CD4-positive, alpha-beta T cell treated with Interleukin-15 for 1 hour (primary cell): ENCODE data around the gene ANGEL2.
"Not testable (repeated sequence)": the region's sequence is repeated elsewhere in the genome, so short reads cannot be mapped to it uniquely, and the experiment has no call there.

ENCODE experiments used
- DNase-seq: peaks from one replicate; pipeline ENCODE4 v3.0.0-alpha.2; 2020

ANGEL2 gene

DNA sequence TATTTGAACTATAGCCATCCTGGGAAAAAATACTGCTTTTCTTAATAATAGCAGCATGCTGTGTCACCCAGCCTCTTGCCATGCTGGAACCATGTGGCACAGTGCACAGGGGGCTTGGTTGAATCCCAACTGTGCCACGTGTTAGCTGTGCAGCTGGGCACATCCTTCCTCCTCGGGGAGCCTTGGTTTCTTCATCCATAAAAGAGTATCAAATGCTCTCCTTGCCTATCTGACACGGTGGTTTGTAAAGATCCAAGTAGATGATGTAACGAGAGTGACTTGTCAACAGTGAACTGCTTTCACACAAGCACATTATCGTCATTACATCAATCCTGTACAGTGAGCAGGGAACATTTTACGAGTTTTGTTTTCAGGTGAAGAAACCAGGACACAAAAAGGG, 41.0 kb downstream of the ANGEL2 start:
- no peak for DNase-seq

DNA sequence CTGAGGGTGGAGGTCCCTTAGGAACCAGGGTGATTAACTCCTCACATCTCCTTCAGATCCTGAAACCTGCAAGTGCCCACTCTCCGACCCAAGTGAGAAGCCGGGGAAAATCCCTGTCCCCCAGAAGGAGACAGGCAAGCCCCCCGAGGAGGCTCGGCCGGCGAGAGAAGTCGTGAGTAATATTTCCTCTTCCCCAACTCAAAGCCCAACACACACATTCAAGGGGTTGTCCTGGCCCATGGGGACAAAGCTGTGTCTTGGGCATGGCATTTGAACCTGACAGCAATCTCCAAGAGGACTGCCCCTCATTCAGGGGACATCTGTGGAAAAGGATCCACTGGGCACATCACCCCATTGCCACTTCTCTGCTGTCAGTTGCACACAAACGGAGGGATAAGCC, 41.8 kb downstream of the ANGEL2 start:
- DNase-seq, result no peak

DNA sequence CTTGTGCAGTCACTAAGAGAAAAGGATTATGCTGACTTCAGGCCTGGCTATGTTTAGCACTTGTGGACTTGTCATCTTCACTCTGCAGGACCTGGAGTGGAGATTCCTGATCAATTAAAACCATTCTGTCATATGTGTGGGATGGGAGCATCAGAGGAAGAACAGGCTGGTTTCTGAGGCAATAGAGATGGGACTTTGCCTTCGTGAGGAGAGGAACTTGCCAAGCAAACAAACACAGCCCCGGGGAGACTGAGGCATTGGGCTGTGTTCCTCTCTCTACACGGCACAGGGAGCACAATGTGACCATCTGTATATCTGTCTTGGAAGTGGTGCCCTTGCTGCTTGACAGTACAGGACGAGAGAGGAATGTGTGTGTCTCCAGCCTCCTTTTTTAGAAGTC, 42.2 kb downstream of the ANGEL2 start:
- no peak for DNase-seq

DNA sequence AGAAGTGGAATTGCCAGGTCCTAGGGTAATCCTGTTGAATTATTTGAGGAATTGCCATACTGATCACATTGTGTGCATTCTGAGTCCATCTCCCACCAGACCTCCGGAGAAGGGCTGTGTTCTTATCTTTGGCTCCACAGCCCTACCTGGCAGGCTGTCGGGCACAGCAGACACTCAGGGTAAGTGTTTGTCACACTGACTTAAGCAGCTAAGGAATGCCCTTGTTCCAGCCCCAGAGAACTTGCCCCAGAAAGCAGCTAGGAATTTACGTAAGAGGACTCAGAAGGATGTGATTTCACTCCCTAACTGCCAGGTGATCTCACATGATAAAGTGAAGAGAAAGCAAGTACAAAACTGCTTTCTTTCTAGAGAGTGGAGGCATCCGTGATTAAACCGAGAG, 44.4 kb downstream of the ANGEL2 start:
- DNase-seq, result no peak

DNA sequence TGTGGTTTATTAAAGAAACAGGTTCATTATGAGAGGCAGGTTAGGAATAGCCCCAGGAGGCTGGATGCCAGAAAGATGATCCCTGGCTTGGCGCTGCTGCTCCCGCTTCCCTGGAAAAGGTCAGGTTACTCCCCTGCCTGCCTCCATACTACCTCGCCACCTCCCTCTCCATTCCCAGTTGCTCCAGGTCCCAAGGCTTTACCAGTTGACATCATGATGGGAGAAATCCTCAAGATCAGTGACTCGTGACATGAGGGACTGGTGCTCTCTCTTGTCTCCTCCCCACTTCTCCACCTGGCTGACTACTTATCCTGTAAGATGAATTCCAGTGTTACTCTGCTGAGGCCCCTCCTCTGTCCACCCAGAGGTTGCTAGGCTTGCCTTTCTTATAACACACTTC, 45.6 kb downstream of the ANGEL2 start:
- no peak for DNase-seq

DNA sequence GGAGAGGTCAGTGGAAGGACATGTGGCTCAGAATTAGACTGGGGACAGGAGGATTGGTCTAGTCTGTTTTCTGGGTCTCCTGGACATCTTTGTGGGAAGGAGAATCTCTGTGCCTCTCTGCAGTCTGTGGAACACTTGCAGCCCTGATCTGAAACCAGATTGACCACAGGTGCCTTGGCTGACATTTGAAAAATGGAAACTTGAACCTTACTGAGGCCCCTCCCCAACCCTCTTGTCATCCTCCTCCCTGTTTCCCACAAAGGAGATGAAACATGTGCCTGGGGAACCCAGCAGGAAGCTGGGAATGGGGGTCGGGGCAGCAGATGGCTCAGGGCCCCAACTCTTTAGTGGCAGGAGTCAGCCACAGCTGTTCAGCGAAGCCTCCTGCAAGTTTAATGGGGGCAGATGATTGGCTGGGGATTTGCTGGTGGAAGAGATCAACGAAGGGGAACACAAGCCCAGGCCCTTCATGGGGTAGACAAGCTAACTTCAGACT, 47.3 kb downstream of the ANGEL2 start:
- DNase-seq, result no peak

DNA sequence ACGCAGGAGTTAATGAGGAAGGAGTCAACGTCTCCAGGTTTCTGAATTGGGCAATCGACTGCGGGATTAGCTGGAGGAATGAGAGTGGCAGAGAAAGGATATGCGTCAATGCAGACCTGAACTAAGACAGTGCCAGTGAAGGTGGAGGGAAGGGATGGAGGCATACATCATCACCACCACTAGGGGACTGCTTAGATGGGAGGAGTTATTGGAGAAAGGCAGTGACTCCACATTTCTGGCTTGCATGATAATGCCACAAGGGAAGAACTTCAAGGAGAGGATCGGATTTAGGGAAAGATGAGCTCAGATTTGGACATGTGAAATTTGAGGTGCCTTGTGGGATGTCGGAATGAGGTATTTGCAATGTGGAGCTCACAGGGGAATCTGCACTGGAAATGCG, 47.9 kb downstream of the ANGEL2 start:
- DNase-seq, result no peak

DNA sequence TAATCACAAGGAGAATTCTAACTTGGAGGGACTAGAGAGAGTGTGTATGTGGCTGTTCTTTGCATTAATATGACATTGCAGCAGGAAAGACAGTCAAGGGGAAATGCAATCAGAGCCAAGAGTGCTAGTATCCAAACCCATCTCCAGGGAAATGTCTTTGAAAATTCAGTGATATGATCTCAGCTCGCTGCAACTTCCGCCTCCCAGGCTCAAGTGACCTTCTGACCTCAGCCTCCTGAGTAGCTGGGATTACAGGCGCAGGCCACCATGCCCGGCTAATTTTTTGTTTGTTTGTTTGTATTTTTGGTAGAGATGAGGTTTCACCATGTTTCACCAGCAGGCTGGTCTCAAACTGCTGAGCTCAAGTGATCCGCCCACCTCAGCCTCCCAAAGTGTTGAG, 49.1 kb downstream of the ANGEL2 start:
- no peak for DNase-seq

DNA sequence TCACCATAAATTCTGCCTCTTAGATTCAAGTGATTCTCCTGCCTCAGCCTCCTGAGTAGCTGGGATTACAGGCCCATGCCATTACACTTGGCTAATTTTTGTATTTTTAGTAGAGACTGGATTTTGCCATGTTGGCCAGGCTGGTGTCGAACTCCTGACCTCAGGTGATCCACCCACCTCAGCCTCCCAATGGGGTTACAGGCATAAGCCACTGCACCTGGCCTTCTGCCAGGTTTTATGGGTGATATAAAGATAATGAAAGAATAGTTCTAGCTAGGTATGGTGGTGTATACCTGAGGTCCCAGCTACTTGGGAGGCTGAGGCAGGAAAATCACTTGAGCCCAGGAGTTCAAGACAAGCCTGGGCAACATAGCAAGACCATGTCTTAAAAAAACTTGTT, 50.7 kb downstream of the ANGEL2 start:
- not testable (repeated sequence) for DNase-seq

DNA sequence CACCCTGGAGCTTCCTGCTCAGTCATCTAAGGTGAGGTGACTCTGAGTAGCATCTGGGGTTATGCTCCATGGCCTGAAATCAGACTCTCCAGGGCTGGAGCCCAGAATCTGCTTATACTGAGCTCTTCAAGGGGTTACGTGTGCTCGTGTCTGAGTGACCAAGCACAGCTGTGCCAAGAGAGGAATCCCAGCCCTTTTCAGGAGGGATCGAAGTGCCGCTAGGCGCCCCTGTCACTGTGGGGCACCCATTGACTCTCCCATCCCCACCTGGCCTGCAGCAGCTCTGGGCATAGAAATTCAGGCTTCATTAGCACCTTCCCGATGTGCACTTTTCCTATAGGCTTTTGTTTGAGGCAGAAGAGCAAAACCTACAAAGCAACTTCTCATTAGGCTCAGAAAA, 51.6 kb downstream of the ANGEL2 start:
- no peak for DNase-seq

DNA sequence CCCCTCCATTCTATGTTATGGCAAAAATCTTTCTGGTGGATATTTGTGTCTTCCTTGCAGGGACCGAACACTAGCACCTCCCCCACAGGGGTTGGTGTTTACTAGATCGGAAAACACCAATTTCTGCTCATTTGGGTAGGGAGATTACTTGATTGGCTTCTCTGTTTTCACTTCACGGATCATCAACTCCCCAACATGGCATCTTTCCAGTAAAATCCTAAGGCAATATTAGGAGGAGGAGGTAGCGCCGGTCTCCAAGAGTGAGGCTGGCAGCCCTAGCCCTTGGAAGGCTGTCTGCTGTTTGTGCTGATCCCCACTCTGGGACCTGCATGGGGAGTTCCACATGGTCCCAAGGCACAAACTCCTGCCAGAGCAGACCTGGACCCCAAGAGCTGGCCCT, 53.2 kb downstream of the ANGEL2 start:
- DNase-seq, result no peak

DNA sequence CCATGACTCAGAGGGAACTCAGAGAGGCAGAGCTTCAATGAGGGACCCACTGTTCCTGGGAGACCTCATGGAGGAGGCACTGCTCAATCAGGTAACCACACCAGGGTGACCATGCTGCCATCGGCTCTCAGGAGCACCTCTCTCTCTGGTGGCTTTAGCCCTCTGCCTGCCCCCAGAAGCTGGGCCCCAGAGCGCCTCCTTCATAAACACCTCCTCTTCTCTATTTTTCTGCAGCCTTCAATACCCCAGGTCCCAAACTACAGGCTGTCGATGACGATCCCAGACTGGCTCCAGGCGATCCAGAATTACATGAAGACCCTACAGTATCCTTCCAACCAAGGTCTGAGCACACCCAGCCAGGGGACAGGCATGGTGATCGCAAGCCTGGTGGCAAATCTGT, 54.7 kb downstream of the ANGEL2 start:
- no peak for DNase-seq

DNA sequence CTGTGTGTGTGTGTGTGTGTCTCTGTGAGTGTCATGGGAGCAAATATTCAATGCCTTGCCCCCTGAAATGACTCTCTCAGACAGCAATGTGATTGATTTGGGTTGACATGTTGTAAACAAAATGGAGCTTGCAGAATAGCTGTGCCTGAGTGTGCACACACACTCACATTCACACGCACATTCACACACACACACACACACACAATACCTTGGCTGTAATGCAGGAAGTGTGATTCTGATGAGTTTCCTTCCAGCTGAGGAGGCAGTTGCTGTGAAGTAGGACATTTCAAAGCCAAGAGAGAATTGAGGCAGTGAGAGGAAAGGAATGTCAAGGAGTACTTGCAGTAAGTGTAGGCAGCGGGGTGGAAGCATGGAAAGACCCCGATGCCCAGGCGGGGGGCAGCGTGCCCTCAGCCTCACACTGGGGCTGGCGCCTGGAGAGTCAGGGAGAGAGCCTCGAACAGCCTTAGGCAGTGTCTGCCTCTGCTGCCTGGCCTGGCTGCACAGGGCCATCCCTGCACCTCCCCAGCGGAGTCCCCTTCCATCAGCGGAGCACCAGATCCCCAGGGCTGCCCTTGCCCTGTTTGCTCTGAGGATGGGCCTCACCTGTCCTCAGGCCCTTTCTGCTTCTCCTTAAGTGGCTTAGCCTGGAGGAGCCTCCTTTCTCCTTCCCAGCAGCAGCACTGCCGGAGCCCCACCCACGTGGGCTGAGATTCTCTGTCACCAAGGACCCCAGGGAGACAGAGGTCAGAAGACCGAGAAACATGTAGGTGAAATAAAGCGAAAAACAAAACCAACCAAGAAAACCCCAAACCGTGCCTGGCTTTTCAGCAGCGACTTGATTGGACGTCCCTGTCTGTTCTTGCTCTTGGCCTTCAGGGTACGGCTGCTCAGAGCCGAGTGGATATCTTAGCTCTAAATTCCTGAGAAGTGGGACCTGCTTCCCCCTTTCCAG, 56.1 kb downstream of the ANGEL2 start:
- no peak for DNase-seq

DNA sequence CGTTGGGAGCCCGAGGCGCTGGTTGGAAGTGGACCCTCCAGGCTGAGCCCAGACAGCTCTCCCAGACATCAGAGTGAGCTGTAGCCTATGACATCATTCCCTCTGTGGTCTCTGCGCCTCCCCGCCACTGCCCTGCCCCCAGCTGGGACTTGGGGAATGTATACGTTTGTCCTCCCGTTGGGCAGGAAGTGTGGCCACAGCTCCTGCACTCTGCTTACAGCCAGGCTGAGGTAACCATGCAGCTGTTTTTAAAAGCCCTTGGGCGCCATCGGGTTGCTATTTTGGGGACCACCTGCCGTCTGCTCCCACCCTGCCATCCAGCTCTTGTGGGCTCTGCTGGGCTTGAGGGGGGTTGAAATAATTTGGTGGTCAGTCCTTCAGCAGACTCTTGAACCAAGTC, 57.5 kb downstream of the ANGEL2 start:
- no peak for DNase-seq

DNA sequence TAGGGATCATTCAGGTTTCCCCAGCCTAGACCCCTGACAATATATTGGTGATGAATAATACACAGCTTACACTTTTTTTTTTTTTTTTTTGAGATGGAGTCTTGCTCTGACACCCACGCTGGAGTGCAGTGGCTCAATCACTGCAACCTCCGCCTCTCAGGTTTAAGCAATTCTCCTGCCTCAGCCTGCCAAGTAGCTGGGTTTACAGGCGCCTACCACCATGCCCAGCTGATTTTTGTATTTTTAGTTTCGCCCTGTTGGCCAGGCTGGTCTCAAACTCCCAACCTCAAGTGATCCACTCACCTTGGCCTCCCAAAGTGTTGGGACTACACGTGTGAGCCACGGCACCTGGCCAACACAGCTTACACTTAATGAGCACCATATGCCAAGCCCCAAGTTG, 58.1 kb downstream of the ANGEL2 start:
- no peak for DNase-seq

DNA sequence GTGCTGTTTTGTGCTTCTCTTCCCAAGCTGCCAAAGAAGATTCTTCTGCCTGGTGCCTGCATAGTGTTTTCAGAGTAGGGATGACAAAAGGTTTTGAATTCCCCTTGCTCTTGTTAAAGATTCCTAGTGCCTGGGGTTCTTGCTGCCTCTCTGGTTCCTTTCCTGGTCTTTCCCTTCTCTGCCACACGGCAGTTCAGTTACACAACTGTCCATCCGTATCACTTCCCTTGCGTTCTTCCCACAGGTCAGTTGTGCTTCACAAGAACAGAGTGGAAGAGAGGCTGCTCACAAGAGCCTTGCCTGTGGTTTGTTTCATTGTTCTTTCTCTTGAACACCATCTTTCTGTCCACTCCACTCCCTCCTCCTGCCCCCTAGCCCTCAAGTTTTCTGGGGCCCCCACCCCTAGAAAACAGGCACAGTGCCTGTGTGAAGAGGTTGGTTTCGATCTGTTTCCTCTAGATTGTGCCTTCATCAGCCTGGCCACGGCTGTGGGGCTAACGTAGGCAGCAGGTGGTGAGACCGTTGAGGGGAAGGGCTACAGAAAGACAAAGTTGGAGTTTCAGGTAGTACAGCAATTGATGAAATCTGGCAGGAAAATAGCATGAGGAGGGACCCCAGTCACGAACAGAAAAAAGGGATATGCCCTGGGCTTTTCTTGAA, 59.6 kb downstream of the ANGEL2 start:
- DNase-seq, result no peak

DNA sequence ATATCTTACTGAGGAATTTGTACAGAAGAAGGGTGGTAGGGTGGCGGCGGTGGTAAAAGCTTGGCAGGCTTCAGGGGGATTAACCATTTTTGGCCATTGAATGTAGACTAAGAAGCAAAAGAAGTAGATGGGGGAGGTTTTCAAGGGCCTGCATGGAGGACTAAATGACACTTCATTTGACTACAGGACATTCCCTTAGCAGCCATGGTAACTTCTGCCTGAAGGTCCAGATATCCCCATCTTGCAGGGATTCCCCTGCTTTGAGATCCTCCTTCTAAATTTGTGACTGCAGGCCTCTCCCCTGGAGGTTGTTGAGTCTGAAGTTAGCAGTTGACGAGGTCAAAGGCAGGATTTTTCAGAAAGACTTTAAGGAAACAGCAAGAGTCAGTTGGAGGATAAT, 60.6 kb downstream of the ANGEL2 start:
- DNase-seq, result no peak

DNA sequence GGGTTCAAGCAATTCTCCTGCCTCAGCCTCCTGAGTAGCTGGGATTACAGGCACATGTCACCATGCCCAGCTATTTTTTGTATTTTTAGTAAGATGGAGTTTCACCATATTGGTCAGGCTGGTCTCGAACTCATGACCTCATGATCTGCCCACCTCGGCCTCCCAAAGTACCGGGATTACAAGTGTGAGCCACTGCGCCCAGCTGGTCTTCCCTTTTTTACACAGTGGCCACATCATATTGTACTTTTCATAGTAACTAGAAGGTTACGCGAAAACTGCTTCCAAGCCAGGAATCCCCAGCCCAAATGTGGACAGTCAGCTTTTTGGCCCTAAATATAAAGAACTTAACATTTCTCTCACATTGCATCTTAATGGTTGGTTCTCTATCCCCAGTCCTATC, 61.2 kb downstream of the ANGEL2 start:
- no peak for DNase-seq

DNA sequence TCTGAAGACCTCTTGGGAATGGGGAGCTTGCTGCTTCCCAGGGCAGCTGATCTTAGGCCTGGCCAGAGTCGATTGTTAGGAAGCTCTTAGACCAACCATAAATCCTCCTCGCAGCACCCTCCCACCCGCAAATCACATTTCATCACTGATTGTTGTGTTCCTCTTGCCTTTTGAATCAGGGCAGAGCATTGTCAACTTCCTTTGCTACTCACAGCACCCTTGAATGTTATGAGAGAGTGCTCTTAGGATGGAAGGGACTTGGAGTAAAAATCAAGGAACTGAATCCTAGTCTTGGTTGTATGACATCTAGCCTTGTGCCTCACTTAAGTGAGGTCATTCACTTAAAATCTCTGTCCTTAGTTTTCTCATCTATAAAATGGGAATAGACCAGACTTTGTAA, 62.3 kb downstream of the ANGEL2 start:
- DNase-seq, result no peak

DNA sequence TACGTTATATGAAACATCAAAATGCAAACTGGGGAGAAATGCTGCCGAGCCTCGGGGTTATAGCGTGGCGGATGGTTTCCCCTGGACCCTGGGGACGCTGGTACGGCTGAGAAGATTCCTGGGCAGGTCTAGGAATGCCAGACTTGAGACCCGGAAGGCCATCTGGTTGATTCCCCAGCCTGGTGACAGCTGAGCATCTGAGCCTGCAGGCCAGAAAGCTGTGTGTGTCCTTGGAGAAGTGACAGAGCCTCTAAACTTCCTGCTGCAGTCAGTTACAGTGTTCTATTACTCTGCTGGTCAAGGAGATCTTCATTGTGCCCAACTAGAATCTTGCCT, 63.1 kb downstream of the ANGEL2 start:
- DNase-seq, result no peak

DNA sequence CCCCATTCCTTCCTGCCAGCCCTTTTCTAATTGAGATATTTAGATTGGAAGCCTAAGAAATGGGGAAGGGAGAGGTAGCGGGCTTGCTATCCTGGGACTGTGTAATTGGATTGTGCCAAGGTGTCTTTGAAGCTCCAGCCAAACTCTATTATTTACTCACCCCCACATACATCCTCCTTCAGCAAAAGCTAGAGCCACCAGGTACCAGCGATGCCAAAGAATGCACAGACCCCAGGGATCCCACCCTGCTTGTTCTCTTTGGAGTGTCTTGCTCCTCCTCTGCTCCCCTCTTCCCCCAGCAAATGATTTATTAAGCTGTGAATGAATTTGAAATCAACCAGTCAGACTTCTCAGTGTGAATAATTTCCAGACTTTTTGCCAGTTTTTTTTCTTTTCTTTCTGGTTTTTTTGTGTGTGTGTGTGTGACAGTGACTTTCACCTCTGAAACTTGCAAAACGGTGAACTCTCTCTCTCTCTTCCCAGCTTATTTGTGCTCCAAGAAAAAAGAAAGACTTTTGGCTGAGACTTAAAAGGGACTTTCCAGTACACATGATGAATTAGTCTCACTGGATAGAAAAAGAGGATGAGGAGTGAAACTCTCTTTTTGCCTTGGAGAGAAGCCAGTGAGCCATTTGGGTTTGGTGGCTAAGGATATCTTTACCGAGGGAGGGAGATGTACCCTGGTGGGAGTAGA, 63.6 kb downstream of the ANGEL2 start:
- DNase-seq, result no peak

DNA sequence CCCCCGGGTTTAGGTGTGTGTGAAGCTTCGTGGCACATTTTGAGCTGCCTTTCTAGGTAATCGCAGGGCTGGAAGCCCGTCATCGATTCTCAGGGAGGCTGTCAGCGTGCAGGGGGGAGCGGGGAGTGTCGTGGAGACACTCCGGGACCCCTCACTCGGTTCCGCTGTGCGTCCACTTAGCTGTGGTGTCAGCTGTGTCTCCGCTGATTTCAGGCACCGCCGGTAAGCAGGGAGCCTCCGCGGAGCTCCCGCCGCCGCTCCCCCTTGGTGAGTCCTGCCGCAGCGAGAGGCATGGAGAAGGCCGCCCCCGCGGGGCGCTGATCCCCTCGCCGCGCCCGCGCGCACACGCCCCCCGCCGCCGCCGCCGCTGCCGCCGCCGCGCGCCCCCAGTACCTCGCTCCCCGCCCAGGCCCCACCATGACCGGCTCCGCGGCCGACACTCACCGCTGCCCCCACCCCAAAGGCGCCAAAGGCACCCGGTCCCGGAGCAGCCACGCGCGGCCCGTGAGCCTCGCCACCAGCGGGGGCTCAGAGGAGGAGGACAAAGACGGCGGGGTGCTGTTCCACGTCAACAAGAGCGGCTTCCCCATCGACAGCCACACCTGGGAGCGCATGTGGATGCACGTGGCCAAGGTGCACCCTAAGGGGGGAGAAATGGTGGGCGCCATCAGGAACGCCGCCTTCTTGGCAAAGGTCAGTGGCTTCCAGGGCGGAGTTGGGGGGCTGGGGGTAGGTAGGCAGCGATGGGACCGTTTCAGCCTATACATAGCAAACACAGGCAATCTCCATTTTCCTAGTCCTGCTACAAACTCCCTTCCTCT, 64.3 kb downstream of the ANGEL2 start:
- DNase-seq, result no peak
